Measurements from ENCODE around the gene ABHD16B. TPM values are rescaled to one million over a fixed set of nuclear protein-coding genes. Genes with fewer than 3 reads are reported as not detected.

Gene ABHD16B
- total and polyA plus RNA-seq, 2 of the 13 experiments (the other 11 are each of a cell fraction or from before 2014, with no cell fraction given): not detected

DNA sequence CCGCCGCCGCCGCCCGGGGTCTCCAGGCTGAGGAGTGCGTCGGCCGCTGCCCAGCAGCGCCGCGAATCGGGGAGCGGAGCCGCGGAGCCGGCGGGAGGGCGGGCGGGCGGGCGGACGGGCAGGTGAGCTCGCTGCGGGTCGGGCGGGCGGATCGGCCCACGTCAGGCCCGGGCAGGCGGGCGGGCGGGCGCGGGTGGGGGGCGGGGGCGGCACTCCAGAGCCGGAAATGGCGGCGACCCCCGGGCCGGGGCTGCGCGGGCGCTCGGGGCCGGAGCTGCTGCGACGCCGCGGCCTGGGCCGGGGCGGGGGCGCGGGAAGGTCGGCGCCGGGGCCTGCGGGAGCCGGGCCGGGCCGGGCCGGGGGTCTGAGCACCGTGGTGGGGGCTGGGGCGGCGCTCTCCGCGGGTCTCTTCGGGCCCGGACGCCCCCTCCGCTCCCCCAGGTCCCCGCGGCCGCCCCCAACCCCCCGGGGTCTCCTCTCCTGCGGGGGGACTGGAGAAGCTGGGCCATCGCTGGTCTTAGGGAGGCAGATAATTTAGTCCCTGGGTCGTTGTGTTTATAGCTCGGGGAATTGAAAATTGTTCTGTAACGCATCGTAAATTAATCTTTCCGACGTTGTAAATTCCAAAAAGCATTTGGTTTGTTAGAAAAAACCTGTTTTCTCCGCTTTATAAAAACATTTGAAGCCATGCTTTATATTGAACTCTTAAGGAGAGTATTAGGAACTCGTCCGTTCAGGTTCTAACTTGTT is 34.1 kb downstream of the ABHD16B start:
- Histone ChIP-seq H4K20me1 (ENCODE audit: insufficient read depth, low read length) (peaks cover 32% of the 10 kb centered on the region; the same call in 1 of the 2 replicates), H2AFZ (ENCODE audit: low read length) (no peak overlapping the region), H3K27ac (ENCODE audit: extremely low read length, insufficient read depth, low read length) (peak overlapping the region; percentile 60), H3K4me1 (ENCODE audit: insufficient read depth, low read length) (peaks cover 45% of the 10 kb centered on the region), H3K36me3 (replicated peaks in 1 of 2; ENCODE audit: control insufficient read depth in 1 of 2, insufficient read depth in 2 of 2, low read length in 2 of 2) (peaks cover 8 to 23% of the 10 kb centered on the region in 2 experiments), H3K4me2 (ENCODE audit: low read depth, low read length) (peak overlapping the region; percentile 96), H3K4me3 (replicated peaks in 1 of 3; ENCODE audit: insufficient read depth in 1 of 3, low read depth in 2 of 3, low read length in 3 of 3) (peak overlapping the region; percentile 73 to 82 (median 77)), H3K79me2 (ENCODE audit: insufficient read depth, low read length) (peaks cover 46% of the 10 kb centered on the region), H3K9ac (ENCODE audit: insufficient read depth, low read depth, low read length) (peak overlapping the region; percentile 76), H3K27me3 (ENCODE audit: control insufficient read depth in 1 of 2, insufficient read depth in 2 of 2, low read length in 2 of 2) (no peaks in the 10 kb centered on the region; a peak in 1 of 5 replicates), H3K9me3 (ENCODE audit: low read length) (no peaks in the 10 kb centered on the region)
- WGBS (ENCODE audit: low lambda C conversion rate): 2% methylated on average over 36 of the region's 87 CpGs
- ChIA-PET POLR2A (interaction anchor here (0.8 to 4.7 kb wide), 13 partner anchors 12 to 162 kb away, joined by 3 to 71 read pairs (median 6); partner anchors contain the start of genes C20orf204, PRPF6, SAMD10 and SLC2A4RG), CTCF (ENCODE audit: low intra/inter-chr PET ratio, low total read pairs) (no interaction called here)
- no TSS peak for BruUV-seq (replicated peaks)
- in situ Hi-C loops (cut with HindIII; ENCODE audit: extremely low pct_ligation_motif_present, low pct_unique_long_range_greater_than_20kb): no loop called here
- no peak for TF ChIP-seq BCL6 (CRISPR knock-in tag; IDR thresholded peaks at IDR 0.05)
- TF ChIP-seq, protein P1, sequence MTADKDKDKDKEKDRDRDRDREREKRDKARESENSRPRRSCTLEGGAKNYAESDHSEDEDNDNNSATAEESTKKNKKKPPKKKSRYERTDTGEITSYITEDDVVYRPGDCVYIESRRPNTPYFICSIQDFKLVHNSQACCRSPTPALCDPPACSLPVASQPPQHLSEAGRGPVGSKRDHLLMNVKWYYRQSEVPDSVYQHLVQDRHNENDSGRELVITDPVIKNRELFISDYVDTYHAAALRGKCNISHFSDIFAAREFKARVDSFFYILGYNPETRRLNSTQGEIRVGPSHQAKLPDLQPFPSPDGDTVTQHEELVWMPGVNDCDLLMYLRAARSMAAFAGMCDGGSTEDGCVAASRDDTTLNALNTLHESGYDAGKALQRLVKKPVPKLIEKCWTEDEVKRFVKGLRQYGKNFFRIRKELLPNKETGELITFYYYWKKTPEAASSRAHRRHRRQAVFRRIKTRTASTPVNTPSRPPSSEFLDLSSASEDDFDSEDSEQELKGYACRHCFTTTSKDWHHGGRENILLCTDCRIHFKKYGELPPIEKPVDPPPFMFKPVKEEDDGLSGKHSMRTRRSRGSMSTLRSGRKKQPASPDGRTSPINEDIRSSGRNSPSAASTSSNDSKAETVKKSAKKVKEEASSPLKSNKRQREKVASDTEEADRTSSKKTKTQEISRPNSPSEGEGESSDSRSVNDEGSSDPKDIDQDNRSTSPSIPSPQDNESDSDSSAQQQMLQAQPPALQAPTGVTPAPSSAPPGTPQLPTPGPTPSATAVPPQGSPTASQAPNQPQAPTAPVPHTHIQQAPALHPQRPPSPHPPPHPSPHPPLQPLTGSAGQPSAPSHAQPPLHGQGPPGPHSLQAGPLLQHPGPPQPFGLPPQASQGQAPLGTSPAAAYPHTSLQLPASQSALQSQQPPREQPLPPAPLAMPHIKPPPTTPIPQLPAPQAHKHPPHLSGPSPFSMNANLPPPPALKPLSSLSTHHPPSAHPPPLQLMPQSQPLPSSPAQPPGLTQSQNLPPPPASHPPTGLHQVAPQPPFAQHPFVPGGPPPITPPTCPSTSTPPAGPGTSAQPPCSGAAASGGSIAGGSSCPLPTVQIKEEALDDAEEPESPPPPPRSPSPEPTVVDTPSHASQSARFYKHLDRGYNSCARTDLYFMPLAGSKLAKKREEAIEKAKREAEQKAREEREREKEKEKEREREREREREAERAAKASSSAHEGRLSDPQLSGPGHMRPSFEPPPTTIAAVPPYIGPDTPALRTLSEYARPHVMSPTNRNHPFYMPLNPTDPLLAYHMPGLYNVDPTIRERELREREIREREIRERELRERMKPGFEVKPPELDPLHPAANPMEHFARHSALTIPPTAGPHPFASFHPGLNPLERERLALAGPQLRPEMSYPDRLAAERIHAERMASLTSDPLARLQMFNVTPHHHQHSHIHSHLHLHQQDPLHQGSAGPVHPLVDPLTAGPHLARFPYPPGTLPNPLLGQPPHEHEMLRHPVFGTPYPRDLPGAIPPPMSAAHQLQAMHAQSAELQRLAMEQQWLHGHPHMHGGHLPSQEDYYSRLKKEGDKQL (CRISPR knock-in tag; IDR thresholded peaks at IDR 0.05; ENCODE audit: low read depth): no peak
- no peak for TF ChIP-seq ZNF263 (CRISPR knock-in tag; IDR thresholded peaks at IDR 0.05)
- TF ChIP-seq ZNF775 (CRISPR knock-in tag; IDR thresholded peaks at IDR 0.05; ENCODE audit: borderline replicate concordance): no peak
- no peak for TF ChIP-seq ZZZ3 (CRISPR knock-in tag; IDR thresholded peaks at IDR 0.05; ENCODE audit: borderline replicate concordance)
- TF ChIP-seq, protein P2, sequence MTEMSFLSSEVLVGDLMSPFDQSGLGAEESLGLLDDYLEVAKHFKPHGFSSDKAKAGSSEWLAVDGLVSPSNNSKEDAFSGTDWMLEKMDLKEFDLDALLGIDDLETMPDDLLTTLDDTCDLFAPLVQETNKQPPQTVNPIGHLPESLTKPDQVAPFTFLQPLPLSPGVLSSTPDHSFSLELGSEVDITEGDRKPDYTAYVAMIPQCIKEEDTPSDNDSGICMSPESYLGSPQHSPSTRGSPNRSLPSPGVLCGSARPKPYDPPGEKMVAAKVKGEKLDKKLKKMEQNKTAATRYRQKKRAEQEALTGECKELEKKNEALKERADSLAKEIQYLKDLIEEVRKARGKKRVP (CRISPR knock-in tag; IDR thresholded peaks at IDR 0.05): no peak
- ATAC-seq: no peak
- no peak for DNase-seq (ENCODE audit: low spot score)
- intact Hi-C loops (cut with micrococcal nuclease; ENCODE audit: unreplicated experiment): loop anchor here (2.0 kb wide), 1 partner anchor 31 kb away; the partner anchor contains the start of gene TPD52L2
- no peak for FAIRE-seq

Data from HepG2 (cell line).